Naive thymus-derived CD4-positive, alpha-beta T cell (primary cell): ENCODE measurements around the gene DPY19L3. TPM values are rescaled to one million over a fixed set of nuclear protein-coding genes. Genes with fewer than 3 reads are reported as not detected.

Experiments used
- ATAC-seq: fragments of 150-1000 bp; cut with Tn5 transposase; 2 replicates; pipeline ENCODE4 v1.10.0; 2021; ENCODE audit warnings: mild to moderate bottlenecking, moderate library complexity
- CTCF ChIA-PET: fragments of 350-600 bp; sonication (Branson Sonifier 250); formaldehyde crosslinking; loops from one replicate; lab custom pipeline; 2021; ENCODE audit warnings: antibody characterized with exemption; lab: Charles Lee
- POLR2A ChIA-PET: fragments of 350-600 bp; sonication (Branson Sonifier 250); formaldehyde crosslinking; loops from one replicate; lab custom pipeline; 2021; ENCODE audit warnings: antibody characterized with exemption, inconsistent platforms; lab: Charles Lee
- DNase-seq, 9 donors: peaks; one replicate each; pipeline versions ENCODE4 v3.0.0 to v3.0.0-alpha.2; 2020 to 2022; ENCODE audit warnings: mixed read lengths in 1 of 9
- H3K27ac ChIP-seq: one replicate; pipeline ENCODE4 v1.7.0; 2013; ENCODE audit warnings: mild to moderate bottlenecking, low read depth, low read length, moderate library complexity
- H3K27me3 ChIP-seq, 2 donors: one replicate each; pipeline ENCODE4 v1.7.0; 2013; ENCODE audit warnings: low read length in 2 of 2, mild to moderate bottlenecking in 2 of 2, moderate library complexity in 2 of 2; ENCODE audit not compliant: control insufficient read depth in 2 of 2, insufficient read depth in 2 of 2
- H3K36me3 ChIP-seq, 3 experiments: 1 replicate in 2 of 3; 2 replicates in 1 of 3; pipeline ENCODE4 v1.7.0; 2013; ENCODE audit warnings: low read length in 3 of 3, mild to moderate bottlenecking in 3 of 3, moderate library complexity in 1 of 3; ENCODE audit not compliant: insufficient read depth in 3 of 3, control insufficient read depth in 2 of 3
- H3K4me1 ChIP-seq, 2 donors: one replicate each; pipeline ENCODE4 v1.7.0; 2013; ENCODE audit warnings: low read length in 2 of 2, mild to moderate bottlenecking in 2 of 2, moderate library complexity in 1 of 2; ENCODE audit not compliant: control insufficient read depth in 2 of 2, insufficient read depth in 2 of 2
- H3K4me3 ChIP-seq: 2 replicates; pipeline ENCODE4 v1.7.0; 2013; ENCODE audit warnings: mild to moderate bottlenecking, low read length
- H3K9me3 ChIP-seq, 3 experiments: 1 replicate in 2 of 3; 2 replicates in 1 of 3; pipeline ENCODE4 v1.7.0; 2013; ENCODE audit warnings: low read length in 3 of 3; ENCODE audit not compliant: control insufficient read depth in 2 of 3
- H3K27ac Mint-ChIP-seq, 9 donors: one replicate each; pipeline ENCODE4 v1.8.0; 2020 to 2022; ENCODE audit warnings: mixed read lengths in 9 of 9, mild to moderate bottlenecking in 8 of 9, moderate library complexity in 5 of 9, inconsistent platforms in 2 of 9
- H3K27me3 Mint-ChIP-seq, 5 donors: one replicate each; pipeline ENCODE4 v1.8.0; 2021 to 2022; ENCODE audit warnings: mixed read lengths in 5 of 5, mild to moderate bottlenecking in 1 of 5
- H3K36me3 Mint-ChIP-seq, 5 donors: one replicate each; pipeline ENCODE4 v1.8.0; 2020 to 2022; ENCODE audit warnings: mixed read lengths in 5 of 5, mild to moderate bottlenecking in 3 of 5, inconsistent platforms in 1 of 5
- H3K4me1 Mint-ChIP-seq, 7 donors: one replicate each; pipeline ENCODE4 v1.8.0; 2020 to 2022; ENCODE audit warnings: mixed read lengths in 7 of 7, mild to moderate bottlenecking in 3 of 7, inconsistent platforms in 1 of 7
- H3K4me3 Mint-ChIP-seq, 10 donors: one replicate each; pipeline ENCODE4 v1.8.0; 2020 to 2022; ENCODE audit warnings: mild to moderate bottlenecking in 10 of 10, mixed read lengths in 10 of 10, moderate library complexity in 6 of 10, inconsistent platforms in 2 of 10
- H3K9me3 Mint-ChIP-seq, 11 donors: one replicate each; pipeline ENCODE4 v1.8.0; 2020 to 2022; ENCODE audit warnings: mixed read lengths in 11 of 11, mild to moderate bottlenecking in 4 of 11, inconsistent platforms in 1 of 11, moderate library complexity in 1 of 11
- intact Hi-C, 2 donors: fragments of 100-400 bp; cut with micrococcal nuclease; formaldehyde crosslinking; loops; one replicate each; pipeline ENCODE4 v1.15.1; 2023
- polyA plus RNA-seq, 2 donors: library from polyadenylated mRNA; unstranded; fragments of 300-500 nt; fragmentation: Illumina TruSeq; gene quantifications; one replicate each; pipeline ENCODE4 v1.2.3, GENCODE V29; 2021
- total RNA-seq, 6 experiments: library from RNA in 5 of 6; stranded (reverse) in 5 of 6; gene quantifications; 1 replicate in 5 of 6; 2 replicates in 1 of 6; pipeline ENCODE4 v1.2.3 and lab custom pipeline; 2021 to 2026

DPY19L3 gene, protein sequence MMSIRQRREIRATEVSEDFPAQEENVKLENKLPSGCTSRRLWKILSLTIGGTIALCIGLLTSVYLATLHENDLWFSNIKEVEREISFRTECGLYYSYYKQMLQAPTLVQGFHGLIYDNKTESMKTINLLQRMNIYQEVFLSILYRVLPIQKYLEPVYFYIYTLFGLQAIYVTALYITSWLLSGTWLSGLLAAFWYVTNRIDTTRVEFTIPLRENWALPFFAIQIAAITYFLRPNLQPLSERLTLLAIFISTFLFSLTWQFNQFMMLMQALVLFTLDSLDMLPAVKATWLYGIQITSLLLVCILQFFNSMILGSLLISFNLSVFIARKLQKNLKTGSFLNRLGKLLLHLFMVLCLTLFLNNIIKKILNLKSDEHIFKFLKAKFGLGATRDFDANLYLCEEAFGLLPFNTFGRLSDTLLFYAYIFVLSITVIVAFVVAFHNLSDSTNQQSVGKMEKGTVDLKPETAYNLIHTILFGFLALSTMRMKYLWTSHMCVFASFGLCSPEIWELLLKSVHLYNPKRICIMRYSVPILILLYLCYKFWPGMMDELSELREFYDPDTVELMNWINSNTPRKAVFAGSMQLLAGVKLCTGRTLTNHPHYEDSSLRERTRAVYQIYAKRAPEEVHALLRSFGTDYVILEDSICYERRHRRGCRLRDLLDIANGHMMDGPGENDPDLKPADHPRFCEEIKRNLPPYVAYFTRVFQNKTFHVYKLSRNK
- total RNA-seq (10 to 100 TPM in 4 of 5 experiments, 1 to 10 TPM in 1; 8.4 to 19.3 (median 15.8) TPM), polyA plus RNA-seq (1 to 10 TPM; 3.2 to 5.2 TPM), total RNA-seq (lab: John Stamatoyannopoulos, UW) (12.4 reads per million, percentile 40 among the genes with 10 or more reads in this experiment)

DNA sequence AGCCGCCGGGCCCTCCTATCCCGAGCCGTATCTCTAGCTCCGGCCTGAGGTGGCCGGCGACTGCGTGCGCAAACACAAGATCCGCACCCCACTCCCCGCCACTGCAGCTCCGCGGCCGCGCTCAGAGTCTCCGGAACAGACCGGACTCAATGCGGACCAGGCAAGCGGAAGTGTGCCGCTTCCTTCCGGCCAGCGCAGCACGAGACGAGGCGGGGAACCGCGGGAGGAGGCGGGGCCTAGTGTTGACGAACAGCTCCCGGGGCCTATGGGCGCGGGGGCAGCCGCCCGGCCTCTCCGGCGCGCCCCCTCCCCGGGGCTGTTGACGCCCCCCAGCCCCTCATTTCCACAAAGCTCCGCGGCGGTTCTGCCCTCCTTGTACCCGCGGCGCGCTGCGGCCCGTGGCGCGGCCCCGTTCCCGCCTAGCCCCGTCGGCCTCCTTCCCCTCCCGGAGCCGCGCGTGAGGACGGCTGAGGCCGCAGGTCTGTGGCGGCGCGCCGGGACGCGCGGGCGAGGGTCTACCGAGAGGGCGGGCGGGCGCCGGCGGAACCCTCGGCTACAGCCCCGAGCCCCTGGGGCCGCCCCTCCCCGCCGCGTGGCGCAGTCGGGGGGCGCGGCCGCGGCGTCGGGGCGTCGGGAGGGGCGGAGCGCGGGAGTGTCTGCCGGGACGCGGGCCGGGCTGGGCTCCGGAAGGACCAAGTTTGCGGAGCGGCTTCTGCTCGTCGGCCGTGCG, at the start of gene DPY19L3:
Gene DPY19L3, plus strand, starts transcription at position 340 of the 730 bp plus-strand sequence. CDS start 2,484 bp downstream, outside the sequence.
- no peaks in the 10 kb centered on the region for H3K9me3 Mint-ChIP-seq
- peaks cover 0 to 5% (median 3%) of the 10 kb centered on the region in 3 experiments for H3K36me3 ChIP-seq
- intact Hi-C loops: loop anchor here (1.0 to 10.0 kb wide), 9 partner anchors 60 to 1115 kb away; partner anchors contain the start of genes ANKRD27 (in 2 of the 2), PDCD5 (in 2 of the 2), RGS9BP (in 2 of the 2) and ZNF507 (in 2 of the 2)
- H3K36me3 Mint-ChIP-seq: peaks cover 0 to 15% (median 8%) of the 10 kb centered on the region in 5 donors
- peak within 1 kb of the TSS; percentile 86 to 91 (median 89) for H3K27ac Mint-ChIP-seq
- ATAC-seq: peak; percentile 95
- H3K27me3 ChIP-seq: no peaks in the 10 kb centered on the region
- H3K27ac ChIP-seq: peak within 1 kb of the TSS; percentile 90
- peaks cover 8 to 34% (median 17%) of the 10 kb centered on the region in 7 donors for H3K4me1 Mint-ChIP-seq
- peak within 1 kb of the TSS; percentile 83 to 93 (median 88) for H3K4me3 Mint-ChIP-seq
- ChIA-PET POLR2A (interaction anchor here (0.7 to 2.6 kb wide), 7 partner anchors 14 to 771 kb away, joined by 3 to 13 read pairs (median 8); partner anchors contain the start of genes ANKRD27, PDCD5 and ZNF507), CTCF (interaction anchor here (0.6 kb wide), 1 partner anchor 234 kb away, joined by 6 read pairs; no protein-coding TSS in a partner anchor)
- H3K9me3 ChIP-seq: no peaks in the 10 kb centered on the region
- H3K27me3 Mint-ChIP-seq: no peaks in the 10 kb centered on the region
- peaks cover 4 to 12% of the 10 kb centered on the region in 2 donors for H3K4me1 ChIP-seq
- peak; percentile 74 to 96 (median 82) for DNase-seq
- peak within 1 kb of the TSS; percentile 85 for H3K4me3 ChIP-seq

DNA sequence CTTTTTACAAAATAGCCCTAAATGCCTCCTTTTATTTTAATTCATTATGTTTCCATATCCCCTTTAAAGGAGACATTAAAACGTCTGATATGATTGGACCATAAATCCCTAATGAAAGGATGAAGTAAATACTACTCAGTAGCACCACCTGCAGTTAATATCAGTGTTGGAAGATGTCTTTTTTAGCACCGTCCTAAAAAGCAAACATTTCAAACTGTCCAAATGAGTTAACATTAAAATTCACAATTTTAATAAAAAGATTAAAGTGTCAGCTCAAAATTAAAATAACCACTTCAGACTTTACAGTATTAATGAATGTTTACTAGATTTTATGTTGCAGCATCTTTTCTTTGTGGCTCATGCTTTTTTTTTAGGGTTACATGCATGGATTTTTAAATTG, 47.9 kb upstream of the DPY19L3 start:
- peaks cover 31 to 86% (median 48%) of the 10 kb centered on the region in 3 experiments for H3K36me3 ChIP-seq
- POLR2A ChIA-PET: interaction anchor here (1.0 kb wide), 1 partner anchor 12 kb away, joined by 3 read pairs; the partner anchor contains the start of gene ZNF507
- peaks cover 0 to 3% (median 0%) of the 10 kb centered on the region in 11 donors for H3K9me3 Mint-ChIP-seq
- no peaks in the 10 kb centered on the region for H3K27me3 ChIP-seq
- no peaks in the 10 kb centered on the region for H3K4me1 ChIP-seq
- H3K9me3 ChIP-seq: no peaks in the 10 kb centered on the region
- no peak overlapping the region for H3K27ac ChIP-seq
- peak overlapping the region in 1 of 9 donors; percentile 62 for H3K27ac Mint-ChIP-seq
- H3K27me3 Mint-ChIP-seq: no peaks in the 10 kb centered on the region
- intact Hi-C loops: no loop called here
- H3K4me1 Mint-ChIP-seq: peaks cover 10 to 85% (median 63%) of the 10 kb centered on the region in 7 donors
- no peak overlapping the region for H3K4me3 ChIP-seq
- H3K36me3 Mint-ChIP-seq: peaks cover 22 to 80% (median 43%) of the 10 kb centered on the region in 5 donors
- CTCF ChIA-PET: interaction anchor here (0.7 to 1.6 kb wide), 3 partner anchors 18 to 420 kb away, joined by 3 to 6 read pairs (median 3); no protein-coding TSS in a partner anchor
- ATAC-seq (no peak), DNase-seq (no peak)
- H3K4me3 Mint-ChIP-seq: no peak overlapping the region

DNA sequence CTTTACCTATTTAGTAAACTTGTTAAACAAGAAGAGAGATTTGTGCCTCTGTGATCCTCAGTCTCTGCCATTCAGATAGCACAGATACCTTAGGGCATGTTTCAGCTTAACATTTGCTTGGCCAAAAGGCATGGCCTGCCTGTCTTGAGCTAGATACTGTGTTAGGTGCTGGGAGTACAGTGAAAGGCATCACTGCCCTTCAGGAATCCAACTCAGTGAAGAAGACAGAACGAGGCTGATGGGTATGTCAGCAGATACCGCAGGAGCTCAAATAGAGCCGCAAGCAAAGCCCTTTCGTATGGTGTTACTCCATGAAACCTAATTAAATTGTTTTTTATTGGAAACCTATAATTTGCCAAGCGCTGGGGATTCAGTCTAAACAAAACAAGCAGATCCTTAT, 47.2 kb upstream of the DPY19L3 start:
- H3K36me3 Mint-ChIP-seq: peaks cover 22 to 79% (median 41%) of the 10 kb centered on the region in 5 donors
- no peak for ATAC-seq

DNA sequence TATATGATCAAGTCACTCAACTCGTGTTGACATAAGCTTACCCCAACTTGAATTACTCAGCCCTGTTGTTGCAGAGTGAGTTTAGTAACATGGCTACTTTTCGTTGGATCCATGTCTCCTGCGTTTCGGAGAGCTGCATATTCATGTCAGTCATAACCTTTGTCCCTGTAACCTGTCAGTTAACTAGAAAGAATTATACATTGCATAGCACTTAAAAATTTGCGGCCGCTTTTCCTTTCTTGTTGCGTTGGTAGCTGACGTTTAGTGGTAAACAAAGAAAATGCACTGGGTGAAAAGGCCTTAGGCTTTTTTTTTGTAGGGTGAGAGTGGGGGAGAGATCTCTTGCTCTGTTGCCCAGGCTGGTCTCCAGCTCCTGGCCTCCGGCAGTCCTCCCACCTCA, 46.0 kb upstream of the DPY19L3 start:
- H3K4me1 Mint-ChIP-seq: peaks cover 10 to 85% (median 63%) of the 10 kb centered on the region in 7 donors
- H3K36me3 Mint-ChIP-seq: peaks cover 15 to 79% (median 36%) of the 10 kb centered on the region in 5 donors
- H3K27ac Mint-ChIP-seq: no peak overlapping the region
- no peaks in the 10 kb centered on the region for H3K9me3 ChIP-seq
- ATAC-seq: no peak
- POLR2A ChIA-PET: no interaction called here
- H3K27ac ChIP-seq: no peak overlapping the region
- no peaks in the 10 kb centered on the region for H3K9me3 Mint-ChIP-seq
- H3K4me3 ChIP-seq: no peak overlapping the region
- peaks cover 21 to 82% (median 47%) of the 10 kb centered on the region in 3 experiments for H3K36me3 ChIP-seq
- intact Hi-C loops: no loop called here
- H3K27me3 ChIP-seq: no peaks in the 10 kb centered on the region
- H3K4me1 ChIP-seq: no peaks in the 10 kb centered on the region
- no peak for DNase-seq
- H3K27me3 Mint-ChIP-seq: no peaks in the 10 kb centered on the region
- H3K4me3 Mint-ChIP-seq: peak overlapping the region in 1 of 10 donors; percentile 13
- CTCF ChIA-PET: interaction anchor here (0.6 kb wide), 1 partner anchor 283 kb away, joined by 3 read pairs; no protein-coding TSS in a partner anchor

More for the DNA sequence above, 47.2 kb upstream of the DPY19L3 start:
- no peak overlapping the region for H3K4me3 Mint-ChIP-seq
- Histone ChIP-seq H3K9me3 (no peaks in the 10 kb centered on the region), H3K4me1 (no peaks in the 10 kb centered on the region), H3K36me3 (peaks cover 33 to 86% (median 48%) of the 10 kb centered on the region in 3 experiments), H3K27ac (no peak overlapping the region), H3K4me3 (no peak overlapping the region), H3K27me3 (no peaks in the 10 kb centered on the region)
- H3K27ac Mint-ChIP-seq: no peak overlapping the region
- ChIA-PET CTCF (interaction anchor here (0.8 kb wide), 1 partner anchor 242 kb away, joined by 3 read pairs; no protein-coding TSS in a partner anchor), POLR2A (interaction anchor here (1.0 kb wide), 1 partner anchor 12 kb away, joined by 3 read pairs; the partner anchor contains the start of gene ZNF507)
- intact Hi-C loops: no loop called here
- no peaks in the 10 kb centered on the region for H3K27me3 Mint-ChIP-seq
- no peak for DNase-seq
- peaks cover 0 to 3% (median 0%) of the 10 kb centered on the region in 11 donors for H3K9me3 Mint-ChIP-seq
- peaks cover 14 to 84% (median 63%) of the 10 kb centered on the region in 7 donors for H3K4me1 Mint-ChIP-seq

DNA sequence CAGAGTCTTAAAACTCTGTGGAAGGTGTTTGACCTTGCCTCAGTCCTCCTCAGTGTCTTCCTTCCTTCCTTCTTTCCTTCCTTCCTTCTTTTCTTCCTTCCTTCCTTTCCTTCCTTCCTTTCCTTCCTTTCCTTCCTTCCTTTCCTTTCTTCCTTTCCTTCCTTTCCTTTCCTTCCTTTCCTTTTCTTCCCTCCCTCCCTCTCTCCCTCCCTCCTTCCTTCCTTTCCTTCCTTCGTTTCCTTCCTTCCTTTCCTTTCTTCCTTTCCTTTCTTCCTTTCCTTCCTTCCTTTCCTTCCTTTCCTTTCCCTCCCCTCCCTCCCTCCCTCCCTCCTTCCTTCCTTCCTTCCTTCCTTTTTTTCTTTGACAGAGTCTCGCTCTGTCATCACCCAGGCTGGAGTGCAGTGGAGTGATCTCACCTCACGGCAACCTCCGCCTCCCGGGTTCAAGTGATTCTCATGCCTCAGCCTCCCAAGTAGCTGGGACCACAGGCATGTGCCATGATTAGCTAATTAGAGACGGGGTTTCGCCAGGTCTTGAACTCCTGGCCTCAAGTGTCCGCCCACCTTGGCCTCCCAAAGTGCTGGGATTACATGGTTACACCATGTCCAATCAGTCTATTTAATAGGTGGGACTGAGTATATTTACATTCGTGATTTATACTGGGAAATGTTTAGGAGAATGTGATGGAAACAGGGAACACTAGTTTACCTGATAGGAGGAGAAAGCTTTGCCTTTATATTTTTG, 43.8 kb upstream of the DPY19L3 start:
- no peak overlapping the region for H3K27ac Mint-ChIP-seq
- POLR2A ChIA-PET: no interaction called here
- H3K9me3 ChIP-seq: no peaks in the 10 kb centered on the region
- CTCF ChIA-PET: no interaction called here
- no peaks in the 10 kb centered on the region for H3K4me1 ChIP-seq
- H3K9me3 Mint-ChIP-seq: no peaks in the 10 kb centered on the region
- DNase-seq (no peak), ATAC-seq (no peak)
- H3K4me1 Mint-ChIP-seq: peaks cover 7 to 88% (median 64%) of the 10 kb centered on the region in 7 donors
- peaks cover 21 to 71% (median 39%) of the 10 kb centered on the region in 3 experiments for H3K36me3 ChIP-seq
- intact Hi-C loops: loop anchor here in 1 of 2 donors (5.0 kb wide), 1 partner anchor 41 kb away; no protein-coding TSS in a partner anchor
- H3K27ac ChIP-seq: no peak overlapping the region
- no peaks in the 10 kb centered on the region for H3K27me3 Mint-ChIP-seq
- no peak overlapping the region for H3K4me3 ChIP-seq
- peaks cover 21 to 79% (median 40%) of the 10 kb centered on the region in 5 donors for H3K36me3 Mint-ChIP-seq
- H3K27me3 ChIP-seq: no peaks in the 10 kb centered on the region
- no peak overlapping the region for H3K4me3 Mint-ChIP-seq
